AG10803 (cell line): ENCODE results near the gene KIAA1549.
"Not testable (repeated sequence)": the region's sequence is repeated elsewhere in the genome, so short reads cannot be mapped to it uniquely, and the experiment has no call there.

Experiments
- DNase-seq: peaks from one replicate; pipeline ENCODE4 v3.0.0; 2010; ENCODE audit warnings: low read depth
- H3K4me3 ChIP-seq: 2 replicates; pipeline ENCODE4 v1.5.1; 2011; ENCODE audit warnings: mild to moderate bottlenecking, low read length, control low read depth
- TF ChIP-seq, protein P1 (sequence below): conservative IDR thresholded peaks from 2 replicates; pipeline ENCODE4 v1.5.1; 2011; ENCODE audit warnings: mild to moderate bottlenecking, low read length, control low read depth, inconsistent platforms

KIAA1549 gene

DNA sequence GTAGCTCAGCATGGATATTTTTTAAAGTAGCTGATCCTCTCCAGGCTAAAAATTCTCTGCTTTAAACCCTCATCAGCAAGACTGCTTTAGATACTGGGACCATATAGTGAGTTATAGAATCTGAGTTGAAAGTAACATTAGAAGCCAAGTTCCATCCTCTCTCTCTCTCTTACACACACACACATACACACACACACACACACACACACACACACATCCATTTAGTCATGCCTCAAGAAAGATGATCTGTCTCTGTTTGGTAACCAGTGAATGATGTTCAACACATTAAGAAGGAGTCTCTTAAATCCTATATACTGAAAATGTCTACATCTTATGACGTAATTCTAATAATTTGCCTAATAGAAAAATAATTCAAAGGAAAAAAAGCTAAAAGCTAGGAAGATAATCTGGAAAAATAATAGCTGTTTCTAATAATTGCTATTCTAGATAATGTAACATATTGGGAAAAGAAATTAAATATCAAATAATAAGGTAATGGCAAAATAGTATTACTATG, 166.3 kb downstream of the KIAA1549 start:
- TF ChIP-seq, protein P1, sequence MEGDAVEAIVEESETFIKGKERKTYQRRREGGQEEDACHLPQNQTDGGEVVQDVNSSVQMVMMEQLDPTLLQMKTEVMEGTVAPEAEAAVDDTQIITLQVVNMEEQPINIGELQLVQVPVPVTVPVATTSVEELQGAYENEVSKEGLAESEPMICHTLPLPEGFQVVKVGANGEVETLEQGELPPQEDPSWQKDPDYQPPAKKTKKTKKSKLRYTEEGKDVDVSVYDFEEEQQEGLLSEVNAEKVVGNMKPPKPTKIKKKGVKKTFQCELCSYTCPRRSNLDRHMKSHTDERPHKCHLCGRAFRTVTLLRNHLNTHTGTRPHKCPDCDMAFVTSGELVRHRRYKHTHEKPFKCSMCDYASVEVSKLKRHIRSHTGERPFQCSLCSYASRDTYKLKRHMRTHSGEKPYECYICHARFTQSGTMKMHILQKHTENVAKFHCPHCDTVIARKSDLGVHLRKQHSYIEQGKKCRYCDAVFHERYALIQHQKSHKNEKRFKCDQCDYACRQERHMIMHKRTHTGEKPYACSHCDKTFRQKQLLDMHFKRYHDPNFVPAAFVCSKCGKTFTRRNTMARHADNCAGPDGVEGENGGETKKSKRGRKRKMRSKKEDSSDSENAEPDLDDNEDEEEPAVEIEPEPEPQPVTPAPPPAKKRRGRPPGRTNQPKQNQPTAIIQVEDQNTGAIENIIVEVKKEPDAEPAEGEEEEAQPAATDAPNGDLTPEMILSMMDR = no peak
- no peak overlapping the region for H3K4me3 ChIP-seq
- no peak for DNase-seq

DNA sequence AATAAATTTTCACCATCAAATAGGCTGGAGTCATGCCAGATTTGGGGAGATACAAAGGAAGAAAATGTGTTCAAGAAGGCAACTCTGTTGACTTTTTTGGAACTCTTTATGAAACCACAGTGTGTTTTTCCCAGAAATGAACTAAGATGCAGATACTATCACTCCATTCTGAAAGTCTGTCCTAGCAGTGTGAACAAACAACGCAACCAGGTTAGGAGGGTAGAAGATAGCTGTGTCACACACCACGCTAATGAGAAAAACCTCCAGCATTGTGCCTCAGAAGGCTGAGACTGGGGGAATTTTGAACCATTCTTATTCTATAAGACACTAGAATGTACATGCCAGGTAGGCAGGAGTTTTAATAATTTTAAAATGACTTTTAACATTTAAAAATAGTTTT, 167.2 kb downstream of the KIAA1549 start:
- TF ChIP-seq, protein P1 = no peak
- no peak overlapping the region for H3K4me3 ChIP-seq
- no peak for DNase-seq

DNA sequence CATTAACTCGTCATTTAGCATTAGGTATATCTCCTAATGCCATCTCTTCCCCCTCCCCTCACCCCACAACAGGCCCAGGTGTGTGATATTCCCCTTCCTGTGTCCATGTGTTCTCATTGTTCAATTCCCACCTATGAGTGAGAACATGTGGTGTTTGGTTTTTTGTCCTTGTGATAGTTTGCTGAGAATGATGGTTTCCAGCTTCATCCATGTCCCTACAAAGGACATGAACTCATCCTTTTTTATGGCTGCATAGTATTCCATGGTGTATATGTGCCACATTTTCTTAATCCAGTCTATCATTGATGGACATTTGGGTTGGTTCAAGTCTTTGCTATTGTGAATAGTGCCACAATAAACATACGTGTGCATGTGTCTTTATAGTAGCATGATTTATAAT, 169.9 kb downstream of the KIAA1549 start:
- not testable (repeated sequence) for DNase-seq, H3K4me3 ChIP-seq

DNA sequence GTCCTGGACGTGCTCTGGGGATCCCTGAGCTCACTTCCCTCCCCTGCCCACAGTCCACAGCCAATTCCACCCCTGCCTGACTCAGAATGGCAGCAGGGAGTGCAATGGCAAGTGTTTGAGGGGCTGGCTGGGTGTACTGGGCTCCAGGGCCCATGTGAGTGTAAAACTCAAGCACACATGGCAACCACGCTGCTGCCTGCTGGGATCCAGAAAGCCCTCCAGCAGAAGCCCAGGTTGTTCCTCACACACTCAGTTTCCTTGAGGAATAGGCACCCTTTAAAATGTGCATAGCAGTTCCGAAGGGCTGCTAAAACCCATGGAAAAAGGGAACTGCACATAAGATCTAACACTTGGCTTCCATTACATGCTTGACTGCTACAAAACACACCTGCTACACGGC, 171.8 kb downstream of the KIAA1549 start:
- TF ChIP-seq, protein P1 = no peak
- no peak for DNase-seq

DNA sequence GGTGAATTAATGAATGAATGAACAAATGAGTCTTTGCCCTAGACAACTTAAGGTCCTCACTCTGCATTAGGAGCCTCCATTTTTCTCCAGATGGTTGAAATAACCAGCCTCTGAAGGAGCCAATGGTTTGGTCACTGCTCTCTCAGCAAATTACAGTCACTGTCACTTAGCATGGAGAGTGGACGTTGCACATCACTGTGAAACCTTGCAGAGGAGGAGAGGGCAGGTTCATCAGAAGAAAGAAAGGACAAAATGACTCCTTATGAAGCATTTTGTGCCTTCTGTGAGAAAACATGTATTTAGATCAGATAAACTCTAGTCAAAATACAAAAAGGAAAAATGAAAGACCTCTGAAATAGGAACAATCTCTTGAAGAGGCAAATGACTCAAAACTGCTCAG, 176.6 kb downstream of the KIAA1549 start:
- no peak for DNase-seq
- TF ChIP-seq, protein P1 = no peak
- no peak overlapping the region for H3K4me3 ChIP-seq

More for the DNA sequence above, 171.8 kb downstream of the KIAA1549 start:
- no peak overlapping the region for H3K4me3 ChIP-seq

DNA sequence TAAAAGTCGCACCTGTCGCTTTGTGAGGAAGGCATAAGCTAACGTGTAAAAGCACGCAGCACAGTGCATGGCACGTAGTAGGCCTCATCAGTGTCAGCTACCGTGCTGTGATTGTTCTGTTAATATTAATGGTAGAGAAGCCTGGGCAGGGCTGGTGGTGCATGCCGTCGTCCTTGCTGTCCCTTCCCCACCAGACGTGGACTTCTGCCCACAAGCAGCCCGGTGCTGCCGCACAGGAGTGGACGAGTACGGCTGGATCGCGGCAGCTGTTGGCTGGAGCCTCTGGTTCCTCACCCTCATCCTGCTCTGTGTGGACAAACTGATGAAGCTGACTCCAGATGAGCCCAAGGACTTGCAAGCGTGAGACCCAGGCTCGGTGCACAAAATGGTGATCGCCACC, 178.5 kb downstream of the KIAA1549 start:
- DNase-seq = no peak
- TF ChIP-seq, protein P1 = no peak
- no peak overlapping the region for H3K4me3 ChIP-seq

DNA sequence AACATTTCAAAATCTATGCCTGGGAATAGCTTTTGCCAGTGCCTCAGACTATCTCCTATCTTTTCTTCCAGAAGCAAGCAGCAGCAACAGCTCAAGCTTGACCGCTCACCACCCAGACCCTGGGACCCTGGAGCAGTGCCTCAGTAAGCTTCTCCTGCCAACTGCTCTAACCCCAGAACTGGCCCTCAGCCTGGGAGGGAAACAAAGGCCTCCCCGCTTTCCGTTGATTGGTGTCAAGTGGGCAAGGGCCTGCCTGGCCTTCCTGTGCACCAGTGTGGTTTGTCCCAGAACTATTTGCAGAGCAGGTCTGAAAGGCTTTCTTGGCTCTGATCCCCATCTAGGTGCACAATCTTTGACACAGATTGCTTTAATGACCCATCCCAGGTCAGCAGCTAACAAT, 179.9 kb downstream of the KIAA1549 start:
- DNase-seq = no peak
- TF ChIP-seq, protein P1 = no peak
- no peak overlapping the region for H3K4me3 ChIP-seq
